ENCODE results near the gene TCOF1. TPM values are rescaled to one million over a fixed set of nuclear protein-coding genes. Genes with fewer than 3 reads are reported as not detected.

Gene TCOF1
- total and polyA plus RNA-seq, 2 experiments from 2014 or later: 86.8 to 165 TPM

DNA sequence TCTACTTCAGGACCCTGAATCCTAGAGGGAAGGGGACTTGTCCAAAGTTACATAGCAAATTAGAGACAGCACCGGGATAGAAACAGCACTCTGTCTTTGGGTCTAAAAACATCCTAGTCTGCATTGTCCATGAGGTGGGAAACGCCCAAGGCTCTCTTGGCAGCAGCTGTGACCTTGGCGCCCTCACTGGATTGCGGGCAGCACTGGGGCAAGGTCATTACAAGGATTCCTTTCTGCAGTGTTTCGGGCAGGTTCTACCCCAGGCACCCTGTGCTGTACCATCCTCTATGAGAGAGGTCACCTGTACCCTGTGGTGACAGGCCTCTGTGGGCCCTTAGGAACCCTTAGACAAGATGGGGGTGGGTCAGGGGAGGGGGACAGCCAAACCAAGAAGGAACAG is 46.6 kb downstream of the TCOF1 start (continued):
- TF ChIP-seq, protein P1, sequence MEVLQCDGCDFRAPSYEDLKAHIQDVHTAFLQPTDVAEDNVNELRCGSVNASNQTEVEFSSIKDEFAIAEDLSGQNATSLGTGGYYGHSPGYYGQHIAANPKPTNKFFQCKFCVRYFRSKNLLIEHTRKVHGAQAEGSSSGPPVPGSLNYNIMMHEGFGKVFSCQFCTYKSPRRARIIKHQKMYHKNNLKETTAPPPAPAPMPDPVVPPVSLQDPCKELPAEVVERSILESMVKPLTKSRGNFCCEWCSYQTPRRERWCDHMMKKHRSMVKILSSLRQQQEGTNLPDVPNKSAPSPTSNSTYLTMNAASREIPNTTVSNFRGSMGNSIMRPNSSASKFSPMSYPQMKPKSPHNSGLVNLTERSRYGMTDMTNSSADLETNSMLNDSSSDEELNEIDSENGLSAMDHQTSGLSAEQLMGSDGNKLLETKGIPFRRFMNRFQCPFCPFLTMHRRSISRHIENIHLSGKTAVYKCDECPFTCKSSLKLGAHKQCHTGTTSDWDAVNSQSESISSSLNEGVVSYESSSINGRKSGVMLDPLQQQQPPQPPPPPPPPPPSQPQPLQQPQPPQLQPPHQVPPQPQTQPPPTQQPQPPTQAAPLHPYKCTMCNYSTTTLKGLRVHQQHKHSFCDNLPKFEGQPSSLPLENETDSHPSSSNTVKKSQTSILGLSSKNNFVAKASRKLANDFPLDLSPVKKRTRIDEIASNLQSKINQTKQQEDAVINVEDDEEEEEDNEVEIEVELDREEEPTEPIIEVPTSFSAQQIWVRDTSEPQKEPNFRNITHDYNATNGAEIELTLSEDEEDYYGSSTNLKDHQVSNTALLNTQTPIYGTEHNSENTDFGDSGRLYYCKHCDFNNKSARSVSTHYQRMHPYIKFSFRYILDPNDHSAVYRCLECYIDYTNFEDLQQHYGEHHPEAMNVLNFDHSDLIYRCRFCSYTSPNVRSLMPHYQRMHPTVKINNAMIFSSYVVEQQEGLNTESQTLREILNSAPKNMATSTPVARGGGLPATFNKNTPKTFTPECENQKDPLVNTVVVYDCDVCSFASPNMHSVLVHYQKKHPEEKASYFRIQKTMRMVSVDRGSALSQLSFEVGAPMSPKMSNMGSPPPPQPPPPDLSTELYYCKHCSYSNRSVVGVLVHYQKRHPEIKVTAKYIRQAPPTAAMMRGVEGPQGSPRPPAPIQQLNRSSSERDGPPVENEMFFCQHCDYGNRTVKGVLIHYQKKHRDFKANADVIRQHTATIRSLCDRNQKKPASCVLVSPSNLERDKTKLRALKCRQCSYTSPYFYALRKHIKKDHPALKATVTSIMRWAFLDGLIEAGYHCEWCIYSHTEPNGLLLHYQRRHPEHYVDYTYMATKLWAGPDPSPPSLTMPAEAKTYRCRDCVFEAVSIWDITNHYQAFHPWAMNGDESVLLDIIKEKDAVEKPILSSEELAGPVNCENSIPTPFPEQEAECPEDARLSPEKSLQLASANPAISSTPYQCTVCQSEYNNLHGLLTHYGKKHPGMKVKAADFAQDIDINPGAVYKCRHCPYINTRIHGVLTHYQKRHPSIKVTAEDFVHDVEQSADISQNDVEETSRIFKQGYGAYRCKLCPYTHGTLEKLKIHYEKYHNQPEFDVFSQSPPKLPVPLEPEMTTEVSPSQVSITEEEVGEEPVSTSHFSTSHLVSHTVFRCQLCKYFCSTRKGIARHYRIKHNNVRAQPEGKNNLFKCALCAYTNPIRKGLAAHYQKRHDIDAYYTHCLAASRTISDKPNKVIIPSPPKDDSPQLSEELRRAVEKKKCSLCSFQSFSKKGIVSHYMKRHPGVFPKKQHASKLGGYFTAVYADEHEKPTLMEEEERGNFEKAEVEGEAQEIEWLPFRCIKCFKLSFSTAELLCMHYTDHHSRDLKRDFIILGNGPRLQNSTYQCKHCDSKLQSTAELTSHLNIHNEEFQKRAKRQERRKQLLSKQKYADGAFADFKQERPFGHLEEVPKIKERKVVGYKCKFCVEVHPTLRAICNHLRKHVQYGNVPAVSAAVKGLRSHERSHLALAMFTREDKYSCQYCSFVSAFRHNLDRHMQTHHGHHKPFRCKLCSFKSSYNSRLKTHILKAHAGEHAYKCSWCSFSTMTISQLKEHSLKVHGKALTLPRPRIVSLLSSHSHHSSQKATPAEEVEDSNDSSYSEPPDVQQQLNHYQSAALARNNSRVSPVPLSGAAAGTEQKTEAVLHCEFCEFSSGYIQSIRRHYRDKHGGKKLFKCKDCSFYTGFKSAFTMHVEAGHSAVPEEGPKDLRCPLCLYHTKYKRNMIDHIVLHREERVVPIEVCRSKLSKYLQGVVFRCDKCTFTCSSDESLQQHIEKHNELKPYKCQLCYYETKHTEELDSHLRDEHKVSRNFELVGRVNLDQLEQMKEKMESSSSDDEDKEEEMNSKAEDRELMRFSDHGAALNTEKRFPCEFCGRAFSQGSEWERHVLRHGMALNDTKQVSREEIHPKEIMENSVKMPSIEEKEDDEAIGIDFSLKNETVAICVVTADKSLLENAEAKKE (CRISPR knock-in tag; IDR thresholded peaks at IDR 0.05): no peak
- TF ChIP-seq, protein P2, sequence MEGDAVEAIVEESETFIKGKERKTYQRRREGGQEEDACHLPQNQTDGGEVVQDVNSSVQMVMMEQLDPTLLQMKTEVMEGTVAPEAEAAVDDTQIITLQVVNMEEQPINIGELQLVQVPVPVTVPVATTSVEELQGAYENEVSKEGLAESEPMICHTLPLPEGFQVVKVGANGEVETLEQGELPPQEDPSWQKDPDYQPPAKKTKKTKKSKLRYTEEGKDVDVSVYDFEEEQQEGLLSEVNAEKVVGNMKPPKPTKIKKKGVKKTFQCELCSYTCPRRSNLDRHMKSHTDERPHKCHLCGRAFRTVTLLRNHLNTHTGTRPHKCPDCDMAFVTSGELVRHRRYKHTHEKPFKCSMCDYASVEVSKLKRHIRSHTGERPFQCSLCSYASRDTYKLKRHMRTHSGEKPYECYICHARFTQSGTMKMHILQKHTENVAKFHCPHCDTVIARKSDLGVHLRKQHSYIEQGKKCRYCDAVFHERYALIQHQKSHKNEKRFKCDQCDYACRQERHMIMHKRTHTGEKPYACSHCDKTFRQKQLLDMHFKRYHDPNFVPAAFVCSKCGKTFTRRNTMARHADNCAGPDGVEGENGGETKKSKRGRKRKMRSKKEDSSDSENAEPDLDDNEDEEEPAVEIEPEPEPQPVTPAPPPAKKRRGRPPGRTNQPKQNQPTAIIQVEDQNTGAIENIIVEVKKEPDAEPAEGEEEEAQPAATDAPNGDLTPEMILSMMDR (conservative IDR thresholded peaks at IDR 0.05; ENCODE audit: low read depth in 2 of 2): no peak
- TF ChIP-seq ZNF114 (CRISPR knock-in tag; IDR thresholded peaks at IDR 0.05): no peak
- TF ChIP-seq EZH2phosphoT487 (IDR thresholded peaks at IDR 0.05; ENCODE audit: unreplicated experiment): no peak

DNA sequence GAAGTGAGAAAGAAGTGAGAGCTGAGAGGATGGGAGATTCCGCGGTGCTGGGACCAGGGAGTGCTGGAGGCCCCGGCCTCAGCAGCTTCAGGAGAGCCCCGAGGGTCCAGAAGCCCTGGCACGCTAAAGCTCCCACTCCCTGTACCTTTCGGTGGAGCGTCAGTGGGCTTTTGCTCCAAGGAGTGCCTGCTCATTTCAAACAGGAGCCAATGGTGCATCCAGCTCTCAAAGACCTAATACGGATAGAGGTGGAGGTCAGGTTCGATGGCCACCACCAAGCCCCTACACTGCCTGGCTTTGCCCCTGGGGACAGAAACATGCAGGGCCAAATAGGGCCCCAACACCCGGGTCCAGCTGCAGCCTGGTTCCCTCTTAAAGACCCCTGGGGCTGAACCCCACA is 47.0 kb downstream of the TCOF1 start:
- Histone ChIP-seq H2AFZ (no peak overlapping the region), H4K20me1 (replicated peaks; ENCODE audit: insufficient read depth) (no peaks in the 10 kb centered on the region; the same call in 1 of the 2 replicates), H3K36me3 (ENCODE audit: insufficient read depth) (peaks cover 6% of the 10 kb centered on the region; the same call in 1 of the 2 replicates), H3K27ac (ENCODE audit: low read depth) (no peak overlapping the region), H3K4me2 (no peak overlapping the region), H3K79me2 (replicated peaks; ENCODE audit: insufficient read depth) (no peaks in the 10 kb centered on the region), H3K4me1 (ENCODE audit: insufficient read depth) (peaks cover 9% of the 10 kb centered on the region; the same call in 1 of the 2 replicates), H3K4me3 (no peak overlapping the region), H3K27me3 (ENCODE audit: insufficient read depth) (no peaks in the 10 kb centered on the region), H3F3A (replicated peaks; ENCODE audit: low read depth) (0 out of 2 replicates have a peak, but pooled peaks cover 4% of the 10 kb centered on the region), H3K9me2 (ENCODE audit: insufficient read depth) (no peaks in the 10 kb centered on the region)
- Mint-ChIP-seq H3K9me3 (no peaks in the 10 kb centered on the region; the same call in 2 of the 3 replicates), H3K4me1 (peaks cover 9% of the 10 kb centered on the region), H3K27me3 (ENCODE audit: insufficient read depth, low read depth, poor library complexity) (peaks cover 18% of the 10 kb centered on the region), H3K36me3 (ENCODE audit: low read depth) (peaks cover 24% of the 10 kb centered on the region), H3K4me3 (no peak overlapping the region), H3K27ac (no peak overlapping the region)
- ATAC-seq (no peak), DNase-seq (ENCODE audit: low spot score) (no peak)
- TF ChIP-seq STAT1 (IDR thresholded peaks at IDR 0.05; ENCODE audit: unreplicated experiment) (no peak), EZH2phosphoT487 (IDR thresholded peaks at IDR 0.05; ENCODE audit: unreplicated experiment) (no peak), POLR2AphosphoS5 (IDR thresholded peaks at IDR 0.05; ENCODE audit: low read depth) (no peak)
- TF ChIP-seq, protein P3, sequence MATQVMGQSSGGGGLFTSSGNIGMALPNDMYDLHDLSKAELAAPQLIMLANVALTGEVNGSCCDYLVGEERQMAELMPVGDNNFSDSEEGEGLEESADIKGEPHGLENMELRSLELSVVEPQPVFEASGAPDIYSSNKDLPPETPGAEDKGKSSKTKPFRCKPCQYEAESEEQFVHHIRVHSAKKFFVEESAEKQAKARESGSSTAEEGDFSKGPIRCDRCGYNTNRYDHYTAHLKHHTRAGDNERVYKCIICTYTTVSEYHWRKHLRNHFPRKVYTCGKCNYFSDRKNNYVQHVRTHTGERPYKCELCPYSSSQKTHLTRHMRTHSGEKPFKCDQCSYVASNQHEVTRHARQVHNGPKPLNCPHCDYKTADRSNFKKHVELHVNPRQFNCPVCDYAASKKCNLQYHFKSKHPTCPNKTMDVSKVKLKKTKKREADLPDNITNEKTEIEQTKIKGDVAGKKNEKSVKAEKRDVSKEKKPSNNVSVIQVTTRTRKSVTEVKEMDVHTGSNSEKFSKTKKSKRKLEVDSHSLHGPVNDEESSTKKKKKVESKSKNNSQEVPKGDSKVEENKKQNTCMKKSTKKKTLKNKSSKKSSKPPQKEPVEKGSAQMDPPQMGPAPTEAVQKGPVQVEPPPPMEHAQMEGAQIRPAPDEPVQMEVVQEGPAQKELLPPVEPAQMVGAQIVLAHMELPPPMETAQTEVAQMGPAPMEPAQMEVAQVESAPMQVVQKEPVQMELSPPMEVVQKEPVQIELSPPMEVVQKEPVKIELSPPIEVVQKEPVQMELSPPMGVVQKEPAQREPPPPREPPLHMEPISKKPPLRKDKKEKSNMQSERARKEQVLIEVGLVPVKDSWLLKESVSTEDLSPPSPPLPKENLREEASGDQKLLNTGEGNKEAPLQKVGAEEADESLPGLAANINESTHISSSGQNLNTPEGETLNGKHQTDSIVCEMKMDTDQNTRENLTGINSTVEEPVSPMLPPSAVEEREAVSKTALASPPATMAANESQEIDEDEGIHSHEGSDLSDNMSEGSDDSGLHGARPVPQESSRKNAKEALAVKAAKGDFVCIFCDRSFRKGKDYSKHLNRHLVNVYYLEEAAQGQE (IDR thresholded peaks at IDR 0.05; ENCODE audit: unreplicated experiment): no peak

Measured in GM23338 (cell line).